Midbrain (tissue), 1 donor: ENCODE data around the gene TMEM190.
A peak's percentile ranks its signal among the peaks of the same experiment; 100 is the strongest.

ENCODE experiments used
- DNase-seq: peaks from one replicate; lab custom pipeline; 2025; lab: John Stamatoyannopoulos, UW

The TMEM190 gene

DNA sequence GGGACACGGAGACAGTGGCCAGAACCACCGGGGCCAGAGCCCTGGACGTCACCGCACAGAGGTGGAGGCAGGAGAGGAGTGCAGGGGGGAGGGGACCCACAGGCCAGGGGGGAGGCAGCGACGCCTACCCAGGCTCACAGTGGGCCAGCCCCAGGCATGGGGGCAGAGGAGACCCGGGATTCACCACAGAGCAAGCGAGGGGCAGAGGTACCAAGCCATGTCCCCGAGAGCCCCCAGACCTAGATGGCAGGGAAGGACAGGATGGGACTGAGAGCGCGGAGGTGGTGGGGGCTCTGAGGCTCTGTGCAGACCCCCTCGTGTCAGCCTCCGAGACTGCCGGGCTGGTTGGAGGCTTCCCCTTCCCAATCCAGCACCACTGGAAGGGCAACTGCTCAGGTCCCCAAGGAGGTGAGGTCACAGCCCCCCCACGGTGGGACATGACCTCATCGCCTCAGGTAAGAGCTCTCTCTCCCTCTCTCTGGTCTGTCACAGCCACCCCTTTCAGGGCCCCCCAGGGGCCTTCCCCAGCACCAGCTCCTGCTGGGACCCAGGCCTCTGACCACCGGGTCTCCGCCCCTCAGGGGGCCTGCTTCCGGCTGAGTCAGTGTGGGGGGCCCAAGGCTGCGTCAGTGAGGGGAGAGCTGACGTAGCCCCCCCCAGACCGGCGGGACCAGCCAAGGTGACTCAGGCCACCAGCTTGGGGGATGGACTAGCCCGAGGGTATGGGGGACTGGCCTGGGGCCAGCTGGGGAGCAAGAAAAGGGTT is 4.1 kb upstream of the TMEM190 start:
- DNase-seq, result no peak

DNA sequence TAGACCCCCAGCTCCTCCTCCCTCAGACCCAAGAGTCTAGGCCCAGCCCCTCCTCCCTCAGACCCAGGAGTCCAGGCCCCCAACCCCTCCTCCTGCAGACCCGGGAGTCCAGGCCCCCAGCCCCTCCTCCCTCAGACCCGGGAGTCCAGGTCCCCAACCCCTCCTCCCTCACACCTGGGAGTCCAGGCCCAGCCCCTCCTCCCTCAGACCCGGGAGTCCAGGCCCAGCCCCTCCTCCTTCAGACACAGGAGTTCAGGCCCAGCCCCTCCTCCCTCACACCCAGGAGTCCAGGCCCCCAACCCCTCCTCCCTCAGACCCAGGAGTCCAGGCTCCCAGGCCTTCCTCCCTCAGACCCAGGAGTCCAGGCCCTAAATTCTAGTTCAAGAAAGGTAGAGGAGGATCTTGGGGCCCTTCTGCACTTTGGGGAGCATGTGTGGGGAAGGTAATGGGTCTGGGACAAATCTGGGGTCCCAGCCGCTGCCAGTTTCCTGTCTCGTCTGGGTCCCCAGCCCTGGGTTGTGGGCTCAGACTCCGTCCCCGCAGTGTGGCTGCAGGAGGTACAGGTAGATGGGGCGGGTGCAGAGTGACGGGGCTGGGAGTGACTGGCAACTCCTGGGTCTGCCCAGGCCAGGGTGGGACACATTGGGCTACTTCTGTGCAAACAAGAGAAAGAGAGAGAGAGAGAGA is 3.2 kb upstream of the TMEM190 start:
- DNase-seq, result no peak

DNA sequence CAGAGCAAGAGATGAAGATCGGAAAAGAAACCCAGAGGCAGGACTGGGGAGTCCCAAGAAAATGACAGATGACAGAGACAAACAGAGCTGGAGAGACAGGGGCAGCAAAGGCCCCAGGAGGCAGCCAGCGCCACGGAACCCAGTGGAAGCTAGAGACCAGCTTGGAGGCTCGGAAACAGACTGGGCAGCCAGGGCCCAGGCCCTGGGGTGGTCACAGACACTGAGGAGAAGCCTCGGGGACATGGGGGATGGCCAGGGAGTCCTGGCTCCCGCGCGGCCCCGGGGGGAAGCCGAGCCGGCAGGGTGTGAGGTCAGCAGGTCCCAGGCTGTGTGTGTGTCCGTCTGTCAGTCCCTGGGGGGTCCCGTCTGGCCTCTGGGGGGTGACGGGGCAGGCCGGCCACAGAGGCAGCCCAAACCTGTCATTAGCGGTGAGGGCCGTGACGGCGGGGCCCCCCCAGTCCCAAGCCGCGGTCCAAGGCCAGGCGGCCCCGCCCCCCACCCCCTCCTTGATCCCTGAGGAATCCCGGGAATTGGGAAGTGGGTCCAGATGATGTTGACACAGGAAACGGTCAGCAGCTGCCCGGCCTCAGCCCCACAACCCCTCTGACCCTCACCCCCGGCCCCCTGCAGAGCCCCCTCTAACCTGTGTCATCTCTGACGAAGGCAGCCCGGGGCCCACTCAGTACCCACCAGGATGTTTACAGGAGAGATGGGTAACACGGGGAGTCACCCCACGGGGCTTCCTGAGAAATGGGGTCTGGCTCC is 2.5 kb upstream of the TMEM190 start:
- no peak for DNase-seq

DNA sequence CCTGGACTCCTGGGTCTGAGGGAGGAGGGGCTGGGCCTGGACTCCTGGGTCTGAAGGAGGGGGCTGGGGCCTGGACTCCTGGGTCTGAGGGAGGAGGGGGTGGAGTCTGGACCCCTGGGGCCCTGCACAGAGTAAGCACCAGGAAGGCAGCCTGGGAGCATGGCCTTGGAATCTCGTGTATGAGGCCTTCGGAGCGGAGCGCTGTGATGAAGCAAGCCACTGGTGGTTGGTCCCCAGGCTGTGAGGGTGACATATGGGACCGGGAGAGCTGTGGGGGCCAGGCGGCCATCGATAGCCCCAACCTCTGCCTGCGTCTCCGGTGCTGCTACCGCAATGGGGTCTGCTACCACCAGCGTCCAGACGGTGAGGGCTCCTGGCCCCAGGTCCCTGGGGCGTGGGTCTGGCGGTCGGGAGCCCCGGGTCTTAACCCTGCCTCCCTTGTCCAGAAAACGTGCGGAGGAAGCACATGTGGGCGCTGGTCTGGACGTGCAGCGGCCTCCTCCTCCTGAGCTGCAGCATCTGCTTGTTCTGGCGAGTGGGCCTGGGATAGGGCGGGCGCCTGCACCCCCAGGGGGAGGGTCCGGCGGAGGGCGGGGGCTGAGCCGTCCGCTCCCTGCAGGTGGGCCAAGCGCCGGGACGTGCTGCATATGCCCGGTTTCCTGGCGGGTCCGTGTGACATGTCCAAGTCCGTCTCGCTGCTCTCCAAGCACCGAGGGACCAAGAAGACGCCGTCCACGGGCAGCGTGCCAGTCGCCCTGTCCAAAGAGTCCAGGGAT is 918 bp downstream of the TMEM190 start:
- DNase-seq, result no peak

DNA sequence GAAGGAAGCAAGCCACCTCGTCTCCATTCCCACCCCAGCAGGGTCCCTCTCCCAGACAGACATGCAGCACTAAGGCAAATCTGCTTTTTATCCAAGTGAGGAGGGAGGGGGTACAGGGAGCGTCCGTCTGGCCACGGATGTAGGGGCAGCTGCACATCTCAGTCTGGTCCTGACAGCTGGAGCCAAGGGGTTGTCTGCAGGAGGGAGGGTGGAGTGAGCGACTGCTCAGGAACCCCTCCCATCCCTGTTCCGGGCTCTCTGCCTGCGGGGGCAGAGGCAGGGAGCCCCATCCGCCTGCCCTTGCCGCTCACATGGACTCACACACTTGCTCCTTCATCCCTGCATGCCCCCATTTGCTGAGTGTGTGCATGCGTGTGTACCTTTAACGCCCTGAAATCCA is 2.5 kb downstream of the TMEM190 start:
- DNase-seq, result no peak

DNA sequence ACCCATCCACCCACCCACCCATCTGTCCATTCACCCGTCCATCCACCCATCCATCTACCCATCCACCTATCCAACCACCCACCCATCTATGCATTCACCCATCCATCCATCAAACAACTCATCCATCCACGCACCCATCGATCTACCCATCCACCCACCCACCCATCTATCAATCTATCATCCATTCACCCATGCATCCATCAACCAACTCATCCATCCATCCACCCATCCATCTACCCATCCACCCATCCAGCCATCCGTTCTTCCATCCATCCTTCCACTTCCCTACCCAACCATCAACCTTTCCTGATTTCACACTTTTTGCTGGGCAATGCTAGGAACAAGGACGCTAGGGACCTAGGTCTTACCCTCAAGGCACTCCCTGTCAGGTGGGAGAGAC is 5.4 kb downstream of the TMEM190 start:
- no peak for DNase-seq

DNA sequence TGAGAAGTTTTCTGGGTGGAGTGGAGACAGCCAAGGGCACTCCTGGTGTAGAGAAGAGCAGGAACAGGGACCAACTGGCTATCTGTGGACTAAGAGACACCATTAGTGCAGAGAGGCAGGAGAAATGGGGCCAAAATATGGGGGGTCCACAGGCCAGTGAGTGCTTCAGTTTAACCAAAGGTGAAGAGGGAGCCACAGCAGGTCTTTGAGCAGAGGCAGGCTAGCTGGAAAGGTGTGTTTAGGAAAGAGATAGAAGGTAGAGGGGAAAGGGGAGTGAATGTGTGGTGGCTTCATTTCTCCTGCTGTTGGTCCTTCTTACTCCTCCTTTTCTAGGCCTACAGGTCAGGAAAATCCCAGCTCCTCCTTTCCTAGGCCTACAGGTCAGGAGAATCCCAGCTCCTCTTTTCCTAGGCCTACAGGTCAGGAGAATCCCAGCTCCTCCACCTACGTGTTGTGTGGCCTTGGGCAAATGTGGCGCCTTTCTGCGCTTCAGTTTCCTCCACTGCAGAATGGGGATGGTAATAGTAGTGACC is 6.0 kb downstream of the TMEM190 start:
- DNase-seq, result no peak

DNA sequence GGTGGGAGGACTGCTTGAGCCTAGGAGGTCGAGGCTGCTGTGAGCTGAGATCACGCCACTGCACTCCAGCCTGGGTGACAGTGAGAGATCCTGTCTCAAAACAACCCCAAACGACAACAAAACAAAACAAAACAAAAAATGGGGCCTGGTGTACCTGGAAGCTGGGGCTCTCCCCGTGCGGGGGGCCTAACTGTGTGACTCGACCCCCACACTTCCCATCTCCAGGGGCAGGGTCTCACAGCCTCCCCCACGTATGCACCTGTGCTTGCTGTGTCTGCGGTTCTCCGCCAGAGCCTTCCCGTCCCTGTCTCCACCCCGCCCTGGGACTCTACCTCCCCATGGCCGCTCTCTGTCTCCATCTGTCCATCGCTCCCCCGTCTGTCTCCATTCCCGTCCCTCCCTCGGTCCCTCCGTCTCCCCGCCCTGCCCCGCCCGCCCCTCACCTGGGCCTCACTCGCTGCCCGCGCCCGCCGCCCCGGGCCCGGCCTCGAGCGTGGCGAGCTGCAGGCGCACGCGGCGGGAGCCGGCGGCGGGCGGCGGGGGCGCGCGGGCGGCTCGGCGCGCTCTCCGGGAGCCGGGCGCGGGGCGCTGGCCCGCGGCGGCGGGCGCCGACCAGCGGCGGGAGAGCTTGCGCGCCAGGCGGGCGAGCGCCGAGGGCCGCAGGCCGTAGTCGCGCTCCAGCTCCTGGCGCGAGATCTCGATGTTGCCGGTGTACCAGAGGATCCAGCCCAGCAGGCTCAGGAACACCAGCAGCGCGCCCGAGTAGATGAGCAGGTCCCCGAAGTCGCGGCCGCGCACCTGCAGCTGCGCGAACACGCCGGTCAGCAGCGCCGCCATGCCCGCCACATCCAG is 6.9 kb downstream of the TMEM190 start:
- DNase-seq, result peak; percentile 20

DNA sequence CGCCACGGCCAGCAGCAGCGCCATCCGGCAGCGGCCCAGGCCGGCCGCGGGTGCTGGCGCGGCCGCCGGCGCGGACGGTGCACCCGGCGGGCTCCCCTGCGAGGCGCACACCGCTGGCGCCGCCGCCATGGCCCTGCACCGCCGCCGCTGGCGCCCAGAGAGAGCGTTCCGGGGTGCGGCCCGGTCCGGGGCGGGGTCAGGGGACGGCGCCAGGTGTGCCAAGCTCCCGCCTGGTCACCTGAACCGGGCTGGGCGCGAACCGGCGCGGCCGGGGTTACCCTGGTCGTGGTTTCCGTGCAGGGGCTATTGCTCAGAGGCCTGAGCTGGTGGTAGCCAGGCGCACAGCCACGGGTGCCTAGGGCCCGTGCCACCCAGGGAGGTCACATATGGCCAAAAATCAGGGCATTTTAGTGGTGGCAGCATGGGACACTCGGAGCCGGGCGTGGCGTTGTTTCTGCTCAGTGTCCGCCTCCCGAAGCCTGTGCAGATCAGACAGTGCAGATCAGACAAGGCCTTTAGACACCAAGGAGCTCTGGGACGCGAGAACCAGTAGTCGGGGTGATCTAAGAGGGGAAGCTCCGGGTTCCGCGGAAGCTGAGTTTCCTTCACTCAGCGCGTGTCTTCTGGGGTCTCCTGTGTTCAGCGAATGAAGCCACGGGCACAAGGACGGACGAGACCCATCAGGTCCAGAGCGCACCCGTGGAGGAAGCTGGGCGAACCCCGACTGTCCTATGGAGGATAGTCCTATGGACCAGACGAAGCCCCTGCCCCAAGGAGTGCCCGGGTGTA is 7.7 kb downstream of the TMEM190 start, which contains the start of gene TMEM238:
TSS of gene TMEM238 (minus strand) at position 162 of the 789 bp plus-strand sequence. CDS start at position 129, 33 bp downstream.
- DNase-seq, result no peak

DNA sequence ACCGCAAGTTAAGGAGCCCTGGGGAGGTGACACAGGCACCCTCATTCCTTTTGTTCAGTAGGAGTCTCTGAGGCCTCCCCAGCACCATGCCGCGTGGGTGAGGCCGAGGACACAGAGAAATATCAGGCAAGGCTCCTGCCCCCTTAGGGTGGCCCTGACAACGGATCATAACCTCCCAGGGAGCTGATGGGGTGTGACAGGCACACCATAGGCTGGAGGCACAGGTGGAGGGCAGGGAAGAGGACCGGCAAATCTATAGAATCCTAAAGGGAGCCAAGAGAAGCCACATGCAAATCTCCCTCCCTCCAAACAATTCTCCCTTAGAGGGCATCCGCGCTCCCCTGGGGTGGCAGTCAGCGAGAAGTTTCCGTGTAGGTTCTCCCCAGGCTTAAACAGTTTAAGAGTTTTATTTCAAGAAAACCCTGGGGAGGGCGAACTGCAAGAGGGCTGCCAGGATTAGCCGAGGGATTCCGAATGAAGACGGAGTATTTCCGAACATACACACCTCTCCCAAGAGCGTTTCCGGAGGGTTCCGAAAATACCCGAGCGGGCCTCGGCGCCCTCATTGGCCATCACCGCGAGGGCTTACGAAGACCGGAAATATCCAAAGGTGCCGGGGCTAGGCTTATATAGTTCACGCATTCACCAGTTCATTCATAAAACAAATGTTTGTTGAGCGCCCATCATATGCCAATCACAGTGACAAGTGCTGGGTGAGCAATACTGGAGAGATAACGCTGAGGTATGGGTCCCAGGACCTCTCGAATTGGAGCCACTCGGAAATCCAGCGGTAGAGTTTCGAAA is 8.5 kb downstream of the TMEM190 start:
- peak; percentile 95 for DNase-seq

DNA sequence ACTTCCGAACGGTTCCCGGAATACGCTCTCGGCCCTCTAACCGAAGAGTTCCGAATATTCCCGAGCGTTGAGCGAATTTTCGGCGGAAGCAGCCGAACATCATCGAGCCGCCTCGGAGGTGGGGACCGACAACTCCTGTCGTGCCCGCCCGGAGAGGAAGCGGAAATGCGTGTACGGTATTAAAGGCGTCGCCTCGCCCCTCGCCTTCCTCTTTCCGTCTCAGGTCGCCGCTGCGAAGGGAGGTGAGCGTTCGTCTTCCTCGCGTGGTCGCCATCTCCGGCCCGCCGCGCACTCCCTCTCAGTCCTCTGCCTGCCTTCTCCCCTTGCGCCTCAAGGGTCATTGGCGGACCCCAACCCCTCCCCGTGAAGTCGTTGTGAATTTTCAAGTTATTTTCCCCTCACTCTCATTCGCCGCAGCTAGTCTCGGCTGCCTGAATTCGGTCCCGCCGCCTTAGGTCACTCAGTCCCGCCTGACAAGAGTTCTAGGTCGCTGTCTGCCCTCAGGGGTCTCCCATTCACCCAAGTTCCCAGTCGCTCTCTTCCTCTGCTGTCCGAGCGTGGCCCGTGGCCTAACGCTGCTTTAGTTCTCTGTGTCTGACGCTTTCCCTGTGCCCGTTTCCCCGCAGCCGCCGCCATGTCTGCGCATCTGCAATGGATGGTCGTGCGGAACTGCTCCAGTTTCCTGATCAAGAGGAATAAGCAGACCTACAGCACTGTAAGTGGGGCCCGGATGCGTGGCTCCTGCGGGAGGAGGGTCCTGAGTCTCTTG is 9.3 kb downstream of the TMEM190 start, which contains the start of gene RPL28:
TSS of gene RPL28 (plus strand) at position 209 of the 769 bp plus-strand sequence. CDS start at position 635, 426 bp downstream.
- DNase-seq, result peak; percentile 98

DNA sequence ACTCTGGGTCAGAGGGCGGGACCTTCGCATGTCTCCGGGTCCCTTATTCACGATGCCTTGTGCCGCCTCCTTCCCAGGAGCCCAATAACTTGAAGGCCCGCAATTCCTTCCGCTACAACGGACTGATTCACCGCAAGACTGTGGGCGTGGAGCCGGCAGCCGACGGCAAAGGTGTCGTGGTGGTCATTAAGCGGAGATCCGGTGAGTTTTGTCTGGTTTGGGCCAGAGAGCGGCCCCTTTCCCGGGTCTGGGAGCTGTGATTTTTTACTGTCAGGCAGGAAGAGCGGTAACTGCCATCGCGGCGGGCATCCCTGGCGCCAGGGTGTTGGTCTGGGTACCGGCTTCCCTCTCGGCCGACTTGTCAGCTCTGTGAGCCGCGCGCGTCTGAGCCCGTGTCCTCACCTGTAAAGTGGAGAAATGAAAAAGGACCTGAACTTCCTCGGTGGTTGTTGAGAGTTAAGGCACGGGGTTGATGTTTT is 9.9 kb downstream of the TMEM190 start:
- no peak for DNase-seq

DNA sequence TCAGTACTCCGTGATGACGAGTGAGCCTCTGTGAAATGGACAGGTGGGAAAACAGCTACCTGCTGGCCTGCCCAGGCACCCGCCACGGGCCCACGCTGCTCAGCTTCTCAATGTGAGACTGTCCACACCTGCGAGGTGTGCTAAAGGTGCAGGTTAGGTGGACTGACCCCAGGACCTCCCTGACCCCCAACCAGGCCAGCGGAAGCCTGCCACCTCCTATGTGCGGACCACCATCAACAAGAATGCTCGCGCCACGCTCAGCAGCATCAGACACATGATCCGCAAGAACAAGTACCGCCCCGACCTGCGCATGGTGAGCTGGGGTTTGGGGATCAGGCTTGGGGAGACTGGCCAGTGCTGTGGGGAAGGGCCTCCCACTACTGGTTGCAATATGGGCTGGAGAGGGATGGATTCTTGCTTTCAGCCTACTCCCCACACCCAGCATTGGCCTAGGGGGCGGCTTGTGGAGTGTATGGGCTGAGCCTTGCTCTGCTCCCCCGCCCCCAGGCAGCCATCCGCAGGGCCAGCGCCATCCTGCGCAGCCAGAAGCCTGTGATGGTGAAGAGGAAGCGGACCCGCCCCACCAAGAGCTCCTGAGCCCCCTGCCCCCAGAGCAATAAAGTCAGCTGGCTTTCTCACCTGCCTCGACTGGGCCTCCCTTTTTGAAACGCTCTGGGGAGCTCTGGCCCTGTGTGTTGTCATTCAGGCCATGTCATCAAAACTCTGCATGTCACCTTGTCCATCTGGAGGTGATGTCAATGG is 11.3 kb downstream of the TMEM190 start:
- no peak for DNase-seq

DNA sequence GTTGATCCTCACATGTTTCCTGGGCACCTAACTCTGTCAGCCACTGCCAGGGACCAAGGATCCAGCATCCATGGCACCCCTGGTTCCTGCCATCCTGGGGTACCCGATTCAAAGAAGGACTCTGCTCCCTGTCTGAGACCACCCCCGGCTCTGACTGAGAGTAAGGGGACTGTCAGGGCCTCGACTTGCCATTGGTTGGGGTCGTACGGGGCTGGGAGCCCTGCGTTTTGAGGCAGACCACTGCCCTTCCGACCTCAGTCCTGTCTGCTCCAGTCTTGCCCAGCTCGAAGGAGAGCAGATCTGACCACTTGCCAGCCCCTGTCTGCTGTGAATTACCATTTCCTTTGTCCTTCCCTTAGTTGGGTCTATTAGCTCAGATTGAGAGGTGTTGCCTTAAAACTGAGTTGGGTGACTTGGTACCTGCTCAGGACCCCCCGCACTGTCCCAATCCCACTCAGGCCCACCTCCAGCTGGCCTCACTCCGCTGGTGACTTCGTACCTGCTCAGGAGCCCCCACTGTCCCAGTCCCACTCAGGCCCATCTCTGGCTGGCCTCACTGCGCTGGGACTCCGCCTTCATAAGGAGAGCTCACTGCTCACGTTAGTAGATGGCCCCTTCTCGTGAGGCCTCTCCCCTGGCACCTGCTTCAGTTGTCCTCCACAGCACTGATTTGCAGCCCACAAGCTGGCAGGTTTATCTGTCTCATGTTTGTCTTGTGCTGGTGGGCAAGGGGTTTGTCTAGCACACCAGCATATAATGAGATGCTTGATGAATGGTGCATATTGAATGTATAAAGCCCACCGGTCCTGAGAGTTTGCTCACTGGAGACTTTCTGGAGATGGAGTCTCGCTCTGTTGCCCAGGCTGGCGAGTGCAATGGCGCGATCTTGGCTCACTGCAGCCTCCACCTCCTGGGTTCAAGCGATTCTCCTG is 13.0 kb downstream of the TMEM190 start:
- no peak for DNase-seq

DNA sequence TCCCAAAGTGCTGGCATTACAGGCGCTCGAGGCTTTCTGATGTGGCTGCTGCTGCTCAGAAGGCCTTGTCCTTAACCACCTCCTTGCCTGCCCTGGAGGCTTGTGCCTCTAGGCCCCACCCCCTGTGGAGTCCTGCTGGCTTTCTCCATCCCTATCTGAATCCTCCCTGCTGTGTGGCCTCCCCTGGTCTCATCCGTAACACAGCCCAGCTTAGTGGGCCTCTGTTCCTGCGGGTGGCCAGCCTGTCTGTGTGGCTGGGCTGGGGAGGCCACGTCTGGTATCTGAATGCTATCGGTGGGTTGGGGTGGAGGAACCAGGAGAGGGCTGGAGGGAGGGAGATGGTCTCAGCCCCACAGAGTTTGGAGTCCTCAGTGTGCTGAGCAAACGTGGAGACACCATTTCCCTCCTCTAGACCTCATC is 13.8 kb downstream of the TMEM190 start:
- DNase-seq, result no peak

DNA sequence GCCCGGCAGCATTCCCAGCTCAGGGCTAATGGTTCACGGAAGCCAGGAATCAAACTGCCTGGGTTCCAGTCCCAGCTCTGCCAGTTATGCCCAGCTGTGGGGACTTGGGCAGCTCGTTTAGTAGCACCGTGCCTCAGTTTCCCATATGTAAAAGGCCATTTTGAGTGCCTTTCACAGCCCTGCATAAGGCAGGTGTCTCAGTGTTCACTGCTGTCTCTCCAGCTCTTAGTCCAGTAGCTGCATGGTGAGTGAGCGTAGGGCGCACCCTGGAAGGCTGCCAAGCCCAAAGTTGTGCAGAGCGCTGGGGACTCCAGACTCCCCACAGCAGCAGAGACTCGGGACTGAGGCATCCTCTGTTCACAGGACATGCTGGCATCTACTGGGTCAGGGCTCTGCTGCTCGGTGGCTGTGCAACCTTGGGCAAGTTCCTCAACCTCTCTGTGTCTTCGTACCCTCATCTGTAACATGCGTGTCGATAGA is 14.6 kb downstream of the TMEM190 start:
- no peak for DNase-seq
